CD4-positive, alpha-beta T cell (primary cell): ENCODE results near the gene AKAP5. TPM values are rescaled to one million over a fixed set of nuclear protein-coding genes. Genes with fewer than 3 reads are reported as not detected.

Experiments
- ATAC-seq: fragments of 200-7000 bp; cut with Tn5 transposase; one replicate; pipeline ENCODE4 v1.10.0; 2022; ENCODE audit warnings: mild to moderate bottlenecking; ENCODE audit not compliant: poor library complexity
- CTCF ChIA-PET: fragments of 350-600 bp; sonication (Branson Sonifier 250); formaldehyde crosslinking; loops from one replicate; lab custom pipeline; 2021; ENCODE audit warnings: antibody characterized with exemption, inconsistent platforms; lab: Charles Lee
- POLR2A ChIA-PET: fragments of 350-600 bp; sonication (Branson Sonifier 250); formaldehyde crosslinking; loops from one replicate; lab custom pipeline; 2021; ENCODE audit warnings: antibody characterized with exemption, inconsistent platforms; lab: Charles Lee
- DNase-seq, 14 experiments: peaks; one replicate each; pipeline ENCODE4 v3.0.0-alpha.2; 2013 to 2020; ENCODE audit warnings: mixed read lengths in 2 of 14
- H3K27ac ChIP-seq, 2 donors: one replicate each; pipeline versions ENCODE4 v1.5.1 to v1.7.0; 2013; ENCODE audit warnings: low read length in 2 of 2, low read depth in 1 of 2, mild to moderate bottlenecking in 1 of 2
- H3K27me3 ChIP-seq, 2 experiments: 1 replicate in 1 of 2; 2 replicates in 1 of 2; pipeline versions ENCODE4 v1.6.1 to v1.7.0; 2013; ENCODE audit warnings: low read length in 2 of 2, control low read depth in 1 of 2, mild to moderate bottlenecking in 1 of 2, moderate library complexity in 1 of 2; ENCODE audit not compliant: insufficient read depth in 2 of 2, control insufficient read depth in 1 of 2
- H3K36me3 ChIP-seq: one replicate; pipeline ENCODE4 v1.6.1; 2013; ENCODE audit warnings: low read length, control low read depth; ENCODE audit not compliant: insufficient read depth
- H3K4me1 ChIP-seq: one replicate; pipeline ENCODE4 v1.6.1; 2013; ENCODE audit warnings: low read length, control low read depth; ENCODE audit not compliant: insufficient read depth
- H3K4me3 ChIP-seq: one replicate; pipeline ENCODE4 v1.5.1; 2013; ENCODE audit warnings: mild to moderate bottlenecking, low read length, moderate library complexity
- H3K9me3 ChIP-seq, 2 experiments: 1 replicate in 1 of 2; 2 replicates in 1 of 2; pipeline versions ENCODE4 v1.6.1 to v1.7.0; 2013; ENCODE audit warnings: low read length in 2 of 2, mild to moderate bottlenecking in 2 of 2, control low read depth in 1 of 2, moderate library complexity in 1 of 2; ENCODE audit not compliant: control insufficient read depth in 1 of 2, insufficient read depth in 1 of 2
- H3K27ac Mint-ChIP-seq: one replicate; pipeline ENCODE4 v1.8.0; 2020; ENCODE audit warnings: mixed read lengths
- H3K27me3 Mint-ChIP-seq: one replicate; pipeline ENCODE4 v1.8.0; 2021; ENCODE audit warnings: mixed read lengths
- H3K36me3 Mint-ChIP-seq: one replicate; pipeline ENCODE4 v1.8.0; 2021; ENCODE audit warnings: low read depth, mixed read lengths
- H3K4me1 Mint-ChIP-seq: one replicate; pipeline ENCODE4 v1.8.0; 2021; ENCODE audit warnings: low read depth, mixed read lengths
- H3K4me3 Mint-ChIP-seq: one replicate; pipeline ENCODE4 v1.8.0; 2020; ENCODE audit warnings: mild to moderate bottlenecking, mixed read lengths
- H3K9me3 Mint-ChIP-seq: one replicate; pipeline ENCODE4 v1.8.0; 2020; ENCODE audit warnings: mixed read lengths
- CTCF ChIP-seq: fragments of 200-600 bp; IDR thresholded peaks from one replicate; pipeline ENCODE4 v1.8.0; 2022; ENCODE audit warnings: antibody characterized with exemption, mild to moderate bottlenecking
- intact Hi-C, 2 experiments: fragments of 100-400 bp; cut with DNase I in 1 of 2; cut with micrococcal nuclease in 1 of 2; formaldehyde crosslinking; loops; one replicate each; pipeline versions ENCODE4 v1.15.1 to v1.9.0; 2023 to 2025; cut with DNase I, micrococcal nuclease
- total RNA-seq, 174 experiments: library from RNA in 2 of 174; stranded (reverse) in 2 of 174; gene quantifications; one replicate each; pipeline ENCODE4 v1.2.3 and lab custom pipeline; 2021 to 2026

AKAP5 gene
- total RNA-seq, 2 experiments from 2014 or later = 0.49 to 0.50 TPM

DNA sequence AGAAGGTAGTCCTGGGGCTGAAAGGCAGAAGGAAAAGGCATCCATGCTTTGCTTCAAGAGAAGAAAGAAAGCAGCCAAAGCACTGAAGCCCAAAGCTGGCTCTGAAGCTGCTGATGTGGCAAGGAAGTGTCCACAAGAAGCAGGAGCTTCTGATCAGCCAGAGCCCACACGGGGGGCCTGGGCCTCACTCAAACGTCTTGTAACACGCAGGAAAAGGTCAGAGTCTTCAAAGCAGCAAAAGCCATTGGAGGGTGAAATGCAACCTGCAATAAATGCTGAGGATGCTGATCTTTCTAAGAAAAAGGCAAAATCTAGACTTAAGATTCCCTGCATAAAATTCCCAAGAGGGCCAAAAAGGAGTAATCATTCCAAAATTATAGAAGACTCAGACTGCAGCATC, 3.2 kb downstream of the AKAP5 start:
- Mint-ChIP-seq H3K4me3 (no peak overlapping the region), H3K9me3 (no peaks in the 10 kb centered on the region), H3K27ac (peak overlapping the region; percentile 10), H3K36me3 (peaks cover 5% of the 10 kb centered on the region), H3K27me3 (no peaks in the 10 kb centered on the region), H3K4me1 (peaks cover 60% of the 10 kb centered on the region)
- TF ChIP-seq CTCF = no peak
- Histone ChIP-seq H3K4me3 (no peak overlapping the region), H3K4me1 (peaks cover 12% of the 10 kb centered on the region), H3K36me3 (peaks cover 2% of the 10 kb centered on the region), H3K27me3 (no peaks in the 10 kb centered on the region), H3K9me3 (no peaks in the 10 kb centered on the region), H3K27ac (no peak overlapping the region)
- no peak for ATAC-seq
- intact Hi-C loops = no loop called here
- DNase-seq = no peak
- POLR2A ChIA-PET = no interaction called here
- CTCF ChIA-PET = no interaction called here

DNA sequence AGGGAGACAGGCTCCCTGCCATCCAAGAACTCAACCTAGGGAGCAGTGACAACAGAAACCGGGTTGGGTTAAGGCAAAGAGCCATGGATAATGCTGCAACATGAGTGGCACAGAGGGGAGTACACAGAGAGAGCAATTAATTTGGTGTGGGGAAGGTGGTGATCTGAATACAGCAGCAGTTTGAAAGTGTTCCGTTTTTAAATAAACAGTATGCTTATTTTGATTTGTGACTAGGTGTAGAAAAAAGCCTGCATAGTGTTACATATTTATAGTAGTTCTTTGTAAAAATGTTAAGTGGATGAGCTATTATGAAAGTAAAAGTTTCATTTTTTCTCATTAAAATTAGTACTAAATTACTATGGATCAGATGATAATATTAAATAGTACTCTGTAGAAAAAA, 8.7 kb downstream of the AKAP5 start:
- Histone ChIP-seq H3K9me3 (no peaks in the 10 kb centered on the region), H3K4me3 (no peak overlapping the region), H3K27ac (no peak overlapping the region), H3K36me3 (peaks cover 20% of the 10 kb centered on the region), H3K27me3 (no peaks in the 10 kb centered on the region), H3K4me1 (no peaks in the 10 kb centered on the region)
- ATAC-seq (no peak), DNase-seq (no peak)
- Mint-ChIP-seq H3K36me3 (peaks cover 30% of the 10 kb centered on the region), H3K4me1 (peaks cover 41% of the 10 kb centered on the region), H3K4me3 (no peak overlapping the region), H3K27ac (no peak overlapping the region), H3K9me3 (no peaks in the 10 kb centered on the region), H3K27me3 (no peaks in the 10 kb centered on the region)
- POLR2A ChIA-PET = no interaction called here
- intact Hi-C loops = no loop called here
- CTCF ChIA-PET = interaction anchor here (0.6 to 1.6 kb wide), 2 partner anchors 44 to 449 kb away, joined by 3 to 4 read pairs; no protein-coding TSS in a partner anchor
- no peak for TF ChIP-seq CTCF

- Mint-ChIP-seq H3K36me3 (peaks cover 37% of the 10 kb centered on the region), H3K27me3 (no peaks in the 10 kb centered on the region), H3K27ac (no peak overlapping the region), H3K9me3 (no peaks in the 10 kb centered on the region), H3K4me3 (no peak overlapping the region), H3K4me1 (peaks cover 40% of the 10 kb centered on the region)
- no peak for TF ChIP-seq CTCF
- CTCF ChIA-PET = no interaction called here
- DNase-seq = no peak
- H3K27ac ChIP-seq = no peak overlapping the region
- ATAC-seq = no peak
- H3K27me3 ChIP-seq = no peaks in the 10 kb centered on the region
- H3K9me3 ChIP-seq = no peaks in the 10 kb centered on the region
- POLR2A ChIA-PET = no interaction called here
- no peaks in the 10 kb centered on the region for H3K4me1 ChIP-seq
- peaks cover 25% of the 10 kb centered on the region for H3K36me3 ChIP-seq
- intact Hi-C loops = no loop called here
- H3K4me3 ChIP-seq = no peak overlapping the region
These were observed 9.4 kb downstream of the AKAP5 start for GRCh38 chr14:64474698-64475097.
